HG03575 (cell line): ENCODE data around the gene DNMT3A.

Source experiments
- ATAC-seq: cut with Tn5 transposase; IDR thresholded peaks from one replicate; pipeline ENCODE4 v1.9.1; 2021; ENCODE audit not compliant: unreplicated experiment, insufficient number of reproducible peaks, low FRiP score; ENCODE audit errors: extremely low read depth

Gene DNMT3A

DNA sequence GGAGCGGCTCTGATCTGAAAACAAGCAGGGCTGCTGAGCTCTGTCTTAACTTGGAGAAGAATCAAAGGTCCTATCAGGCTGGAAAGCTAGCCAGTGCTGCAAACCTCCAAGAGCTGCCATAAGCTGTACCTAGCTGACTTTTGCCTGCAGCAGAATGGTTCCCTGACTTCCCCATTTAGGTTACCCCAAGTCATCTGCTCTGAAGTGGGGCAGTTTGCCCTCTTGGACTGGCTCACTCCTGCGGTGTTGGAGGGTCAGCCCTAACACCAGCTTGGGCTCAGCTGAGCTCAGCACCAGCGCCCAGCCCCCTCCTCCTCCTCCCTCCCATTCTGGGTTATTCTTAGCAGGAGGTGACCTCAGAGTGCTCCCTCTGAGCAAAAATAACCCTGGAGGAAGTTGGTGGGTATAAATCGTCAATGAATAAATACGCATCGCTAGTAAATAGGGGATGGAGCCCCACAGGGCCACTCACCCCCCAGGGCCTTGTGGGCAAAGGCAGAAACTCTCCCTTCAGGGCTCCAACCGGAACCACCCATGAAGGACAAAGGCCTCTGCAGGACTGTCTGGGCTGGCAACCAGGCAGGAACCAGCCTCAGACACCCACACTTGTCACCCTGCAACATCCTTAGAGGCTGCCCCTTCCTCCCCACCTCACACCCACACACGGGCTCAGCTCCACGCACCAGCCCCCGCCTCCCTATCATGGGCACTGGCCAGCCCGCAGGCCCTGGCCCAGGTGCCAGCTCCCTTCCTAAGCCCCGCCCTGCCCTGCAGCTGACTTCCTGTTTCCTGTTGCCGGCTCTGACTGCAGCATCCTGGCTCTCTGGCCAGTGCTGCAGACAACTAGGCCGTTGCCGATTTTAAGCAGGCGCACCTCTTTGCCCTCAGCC lies 46.9 kb downstream of the DNMT3A start:
- ATAC-seq = no peak

DNA sequence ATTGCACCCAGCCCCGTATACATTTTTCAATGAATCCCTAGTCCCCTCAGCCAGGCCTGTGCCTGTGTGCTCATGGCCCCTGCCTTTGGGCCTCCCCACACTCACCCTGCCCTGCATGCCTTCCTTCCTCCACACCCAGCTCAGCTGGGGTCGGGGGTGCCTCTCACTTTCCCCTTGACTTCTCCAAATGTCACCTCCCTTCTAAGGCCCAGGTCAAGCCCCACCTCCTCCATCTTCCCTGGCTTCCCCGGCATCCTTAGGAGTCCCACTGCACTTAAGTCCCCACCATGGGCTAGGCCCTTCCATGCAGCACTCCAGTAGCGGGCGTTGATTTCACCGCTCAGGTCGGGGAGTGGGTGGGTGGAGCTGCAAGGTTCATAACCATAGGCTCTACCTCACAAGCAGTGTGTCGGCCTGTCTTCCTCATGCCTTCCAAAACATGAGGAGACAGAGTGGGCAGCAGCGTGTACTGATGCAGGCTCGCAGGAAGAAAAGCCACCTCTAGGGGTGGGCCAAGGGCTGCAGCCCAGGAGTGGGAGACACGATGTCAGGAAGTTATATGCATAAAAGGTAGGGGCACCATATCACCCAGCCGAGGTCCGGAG lies 47.7 kb downstream of the DNMT3A start:
- ATAC-seq = no peak

DNA sequence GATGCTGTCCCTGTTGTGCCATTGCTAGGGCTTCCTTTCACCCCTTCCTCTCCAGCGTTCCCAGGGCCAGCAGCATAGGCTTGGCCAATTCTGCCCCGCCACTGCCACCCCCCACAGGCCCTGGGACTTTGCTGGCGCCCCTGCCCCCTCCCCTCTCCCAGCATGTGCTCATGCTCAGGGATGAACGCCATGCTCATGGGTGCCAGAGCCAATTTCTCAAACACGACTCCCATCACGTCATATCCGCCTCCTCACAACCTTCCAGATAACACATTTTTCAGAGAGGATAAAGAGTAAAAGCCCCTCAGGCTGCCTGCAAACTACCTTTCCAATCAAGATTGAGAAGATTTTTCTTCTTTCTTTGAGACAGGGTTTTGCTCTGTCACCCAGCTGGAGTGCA lies 48.6 kb downstream of the DNMT3A start:
- ATAC-seq = no peak

DNA sequence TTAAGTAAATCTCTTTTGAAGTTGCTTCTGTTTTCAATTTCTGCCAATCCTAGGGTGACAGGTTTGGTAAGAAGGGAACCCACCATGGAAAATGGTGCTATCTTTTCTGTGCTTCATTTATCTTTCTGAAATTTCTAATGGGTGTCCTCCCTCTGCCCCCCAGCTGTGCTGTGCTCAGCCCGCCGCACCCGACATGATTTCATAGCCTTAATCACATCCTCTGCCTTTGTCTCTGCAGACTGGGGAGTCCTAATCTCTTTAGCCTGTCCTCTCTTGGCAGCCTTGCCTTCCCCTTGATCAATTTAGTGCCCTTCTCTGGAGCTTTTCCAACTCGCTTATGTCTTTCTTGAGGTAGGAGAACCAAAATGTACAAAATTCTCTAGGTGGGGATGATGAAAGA lies 49.3 kb downstream of the DNMT3A start:
- ATAC-seq = no peak

DNA sequence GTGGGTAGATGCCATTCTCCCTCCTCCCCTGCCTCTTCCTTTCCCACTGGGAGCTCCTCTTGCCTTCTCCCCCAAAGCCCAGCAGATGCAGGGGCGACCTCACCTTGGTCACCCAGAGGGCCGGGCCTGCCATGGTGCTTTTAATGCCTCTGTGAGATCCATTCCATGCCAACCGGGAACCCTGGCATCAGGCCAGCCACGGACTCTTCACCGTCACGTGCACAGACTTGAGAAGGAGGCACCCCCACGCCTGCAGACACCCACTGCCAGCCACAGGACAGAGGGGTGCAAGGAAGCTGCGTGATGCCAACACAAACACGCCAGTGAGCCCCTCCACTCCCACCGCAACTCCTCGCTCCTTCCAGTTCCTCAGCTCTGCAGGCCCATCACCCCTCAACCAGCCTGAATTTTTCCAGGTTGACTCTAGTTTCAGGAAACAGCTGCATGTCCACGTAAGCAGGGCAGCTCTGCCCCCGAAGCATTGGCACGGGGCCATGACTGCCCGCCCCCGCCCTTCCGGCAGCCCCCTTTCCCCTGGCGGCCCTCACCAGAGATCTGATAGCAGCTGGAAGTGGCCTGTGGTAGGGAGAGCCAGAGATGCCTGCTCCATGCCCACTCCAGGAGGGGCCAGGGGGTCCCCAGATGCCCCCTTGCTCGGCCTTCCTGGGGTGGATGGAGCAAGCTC lies 50.8 kb downstream of the DNMT3A start:
- no peak for ATAC-seq

DNA sequence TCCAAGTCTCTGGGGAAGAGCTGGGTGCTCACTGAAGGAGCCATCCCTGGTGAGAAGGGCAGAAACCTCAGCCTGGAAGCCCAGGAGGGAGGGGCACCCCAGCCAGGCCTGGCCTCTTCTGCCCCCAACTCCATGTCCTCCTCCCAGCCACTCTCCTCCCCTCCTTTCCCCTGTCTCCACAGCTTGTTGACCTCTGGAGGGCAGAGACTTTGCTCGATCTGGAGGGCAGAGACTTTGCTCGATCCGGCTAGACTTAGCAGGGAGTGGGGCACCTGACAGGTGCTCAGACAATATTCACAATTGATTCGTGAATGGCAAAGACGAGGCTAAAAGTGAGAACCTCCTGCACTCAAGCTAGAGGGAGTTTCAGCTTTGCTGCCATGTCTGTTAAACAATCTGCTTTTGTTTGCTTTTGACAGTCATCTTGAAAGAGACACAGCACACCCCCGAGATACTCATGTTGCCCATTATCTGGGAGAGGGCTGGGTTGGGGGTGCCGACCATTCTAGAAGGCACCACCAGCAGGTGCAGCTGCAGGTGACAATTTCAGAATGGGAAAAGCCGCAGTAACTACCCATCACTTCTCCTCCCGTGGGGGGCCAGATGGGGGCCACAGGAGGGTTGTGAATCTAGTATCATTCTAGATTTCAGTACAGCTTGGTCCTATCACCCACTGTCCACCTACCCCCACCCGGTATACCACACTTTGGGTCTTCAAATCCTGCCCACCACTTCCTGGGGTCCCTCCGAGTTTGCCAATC lies 54.8 kb downstream of the DNMT3A start:
- ATAC-seq = no peak

DNA sequence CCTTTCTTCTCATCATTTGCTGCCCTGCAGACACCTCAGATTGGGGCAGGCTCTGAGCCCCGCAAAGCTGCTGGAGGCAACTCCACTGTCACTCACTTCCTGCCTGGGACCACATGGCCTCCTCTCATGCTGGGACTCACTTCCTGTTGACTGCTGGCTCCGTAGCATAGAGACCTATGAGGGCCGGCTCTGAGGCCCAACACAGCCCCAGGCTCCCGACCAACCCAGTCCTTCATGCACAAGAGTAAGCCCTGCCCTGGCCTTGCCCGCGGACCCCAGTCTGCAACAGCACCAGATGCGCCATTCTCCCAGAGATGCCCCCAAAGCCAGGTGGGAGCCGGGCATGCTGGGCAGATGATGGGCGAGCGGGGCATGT lies 55.7 kb downstream of the DNMT3A start:
- no peak for ATAC-seq

DNA sequence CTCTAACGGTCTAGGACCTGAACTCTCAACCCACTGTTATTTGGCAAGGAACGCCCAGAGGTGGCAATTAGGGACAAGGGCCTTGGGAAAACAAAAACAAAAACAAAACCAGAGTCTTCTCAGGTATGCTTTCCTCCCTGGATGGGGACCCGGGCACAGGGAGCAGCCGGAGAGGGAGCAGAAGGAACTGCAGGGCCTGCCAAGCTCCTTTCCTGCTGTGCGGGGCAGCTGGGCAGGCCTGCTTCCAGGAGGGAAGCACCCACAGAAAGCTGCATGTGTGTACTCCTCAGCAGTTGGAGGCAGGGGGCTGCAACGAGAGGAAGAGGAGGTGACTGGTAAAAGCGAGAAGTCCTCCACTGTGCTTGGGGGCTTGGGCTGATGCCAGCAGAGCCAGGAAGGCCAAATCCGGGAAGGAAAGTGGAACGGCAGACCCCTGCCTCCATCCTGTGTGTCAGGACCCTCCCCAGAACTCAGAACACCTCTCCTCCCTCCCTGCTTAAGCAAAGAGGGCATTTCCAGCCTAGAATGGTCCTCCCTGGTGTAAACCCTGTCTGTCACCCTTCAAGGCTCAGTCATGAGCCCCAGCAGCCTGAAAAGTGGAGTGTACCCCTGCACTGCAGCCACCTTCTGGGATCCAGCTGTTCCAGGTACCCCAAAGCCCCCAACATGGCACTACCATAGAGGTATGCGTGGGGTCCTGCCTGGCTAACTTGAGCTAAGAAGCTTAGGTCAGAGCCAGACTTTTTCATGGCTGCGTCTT lies 56.3 kb downstream of the DNMT3A start:
- no peak for ATAC-seq

DNA sequence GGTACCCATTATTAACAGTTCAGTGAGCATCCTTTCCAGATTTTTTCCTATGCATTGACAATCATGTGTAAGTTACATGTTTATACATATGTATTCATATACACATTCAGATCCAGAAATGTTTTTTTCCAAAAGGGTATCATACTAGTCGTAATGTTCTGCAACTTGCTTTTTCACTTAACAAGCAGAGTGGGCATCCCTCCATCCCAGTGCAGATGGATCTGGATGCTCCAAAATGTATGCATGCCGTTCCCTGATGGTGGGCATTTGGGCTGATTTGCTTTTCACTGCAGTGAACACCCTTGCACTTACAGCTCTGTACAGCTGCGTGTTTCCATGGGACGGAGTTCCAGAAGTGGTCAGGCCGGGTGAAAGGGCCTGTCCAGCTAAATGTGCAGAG lies 57.0 kb downstream of the DNMT3A start:
- ATAC-seq = no peak

DNA sequence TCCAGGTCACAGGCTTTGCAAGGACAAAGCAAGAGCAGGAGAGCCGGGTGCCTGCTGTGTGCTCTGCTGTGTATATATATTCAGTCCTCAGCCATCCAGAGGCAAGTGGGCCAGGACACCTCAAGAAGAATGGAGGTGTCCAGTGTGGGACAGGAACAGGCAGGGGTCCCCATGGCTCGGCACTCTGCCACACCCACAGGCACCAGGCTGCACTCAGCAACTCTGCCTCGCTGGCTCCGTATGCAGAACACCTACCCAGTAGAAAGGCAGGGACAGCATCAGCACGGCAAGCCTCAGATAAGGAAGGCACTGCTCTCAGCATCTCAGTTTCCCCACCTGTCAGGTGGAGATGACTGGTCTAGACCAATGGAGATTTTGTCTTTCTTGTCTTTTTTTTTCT lies 57.8 kb downstream of the DNMT3A start:
- no peak for ATAC-seq

DNA sequence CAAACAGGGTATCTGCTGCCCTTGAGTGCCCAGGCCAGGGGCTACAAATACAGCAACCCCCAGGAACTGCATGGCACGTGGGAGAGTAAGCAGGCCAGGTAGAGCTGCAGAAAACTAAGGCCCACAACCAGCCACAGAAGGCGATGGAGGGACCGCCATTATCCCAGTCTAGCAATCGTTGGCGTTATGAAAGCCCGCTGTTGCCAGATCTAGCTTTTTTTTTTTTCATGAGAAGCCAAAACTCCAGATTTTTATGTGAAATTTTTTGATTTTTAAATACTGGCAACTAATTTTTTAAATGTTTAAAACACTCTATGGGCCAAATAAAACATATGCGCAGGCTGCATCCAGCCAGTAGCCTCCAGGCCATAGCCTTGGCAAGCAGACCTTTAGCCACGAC lies 59.8 kb downstream of the DNMT3A start:
- ATAC-seq = no peak

DNA sequence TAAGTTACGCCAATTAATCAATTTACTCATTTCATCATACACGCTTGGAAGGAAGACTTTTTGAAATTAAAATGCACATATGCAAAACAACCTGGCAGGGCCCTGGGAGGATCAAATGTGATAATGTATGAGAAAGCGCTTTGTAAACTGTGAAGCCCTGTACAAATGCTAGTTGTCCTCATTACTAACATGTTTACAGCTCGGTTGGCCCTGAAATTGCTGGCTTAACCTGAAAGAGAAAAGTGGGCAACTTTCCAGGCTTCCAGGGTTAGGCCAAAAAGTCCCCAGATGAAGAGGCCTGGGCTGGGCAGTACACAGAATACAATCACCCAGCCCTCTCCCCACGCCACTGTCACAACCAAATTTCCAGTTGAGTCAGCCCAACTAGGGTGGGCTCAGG lies 60.2 kb downstream of the DNMT3A start:
- no peak for ATAC-seq

DNA sequence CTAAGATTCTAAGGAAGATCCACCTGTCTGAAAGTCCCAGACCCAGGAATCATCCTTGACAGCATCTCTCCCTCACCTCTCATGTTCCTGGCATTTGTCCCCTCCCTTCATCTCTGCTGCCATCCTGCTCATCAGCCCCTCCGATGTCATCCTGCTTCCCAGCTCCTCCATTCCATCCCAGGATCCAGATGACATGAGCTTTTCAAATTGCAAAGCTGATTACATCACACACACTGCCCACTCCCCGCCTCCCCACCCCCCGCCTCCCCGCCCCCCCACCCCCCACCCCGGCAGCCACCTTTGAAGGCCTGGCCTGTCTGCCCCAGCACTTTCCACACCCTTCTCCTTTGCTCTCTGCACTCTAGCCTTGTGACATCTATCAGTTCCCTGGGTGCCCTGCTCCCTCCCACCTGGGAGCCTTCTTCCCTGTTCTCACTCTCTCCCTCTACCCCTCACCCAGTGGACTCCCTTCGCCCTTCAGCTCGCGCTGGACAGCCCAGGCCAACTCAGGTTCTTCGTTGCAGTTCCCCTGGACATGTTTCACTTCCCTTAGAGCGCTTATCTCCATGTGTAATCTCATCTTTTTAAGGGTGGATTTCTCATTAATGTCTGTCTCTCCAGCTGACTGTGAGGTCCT lies 61.6 kb downstream of the DNMT3A start:
- ATAC-seq = no peak

DNA sequence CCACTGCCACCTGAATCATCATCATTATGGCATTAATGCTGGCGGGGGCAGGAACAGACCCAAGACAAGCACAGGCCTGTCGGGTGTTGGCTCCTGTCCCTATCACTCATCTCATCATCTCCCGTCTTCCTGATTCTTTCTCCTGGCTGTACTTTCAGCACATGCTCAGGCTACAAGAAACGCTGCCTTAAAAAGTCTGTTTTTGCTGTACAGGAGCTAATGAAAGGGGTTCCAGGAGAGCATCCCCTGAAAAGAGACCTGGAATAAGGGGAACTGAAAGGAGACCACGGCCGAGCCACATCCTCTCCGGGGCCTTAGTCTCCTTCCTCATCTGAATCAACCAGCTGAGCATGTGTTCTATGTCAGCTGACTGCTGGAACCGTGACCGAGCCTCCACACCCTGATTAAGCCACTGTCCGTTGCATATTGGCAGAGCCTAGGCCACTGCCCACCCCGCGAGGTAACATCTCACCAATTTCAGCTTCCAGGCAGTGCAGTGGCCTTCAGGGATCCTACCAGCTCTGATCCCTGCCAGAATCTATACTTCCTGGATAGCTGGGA lies 62.6 kb downstream of the DNMT3A start:
- no peak for ATAC-seq

DNA sequence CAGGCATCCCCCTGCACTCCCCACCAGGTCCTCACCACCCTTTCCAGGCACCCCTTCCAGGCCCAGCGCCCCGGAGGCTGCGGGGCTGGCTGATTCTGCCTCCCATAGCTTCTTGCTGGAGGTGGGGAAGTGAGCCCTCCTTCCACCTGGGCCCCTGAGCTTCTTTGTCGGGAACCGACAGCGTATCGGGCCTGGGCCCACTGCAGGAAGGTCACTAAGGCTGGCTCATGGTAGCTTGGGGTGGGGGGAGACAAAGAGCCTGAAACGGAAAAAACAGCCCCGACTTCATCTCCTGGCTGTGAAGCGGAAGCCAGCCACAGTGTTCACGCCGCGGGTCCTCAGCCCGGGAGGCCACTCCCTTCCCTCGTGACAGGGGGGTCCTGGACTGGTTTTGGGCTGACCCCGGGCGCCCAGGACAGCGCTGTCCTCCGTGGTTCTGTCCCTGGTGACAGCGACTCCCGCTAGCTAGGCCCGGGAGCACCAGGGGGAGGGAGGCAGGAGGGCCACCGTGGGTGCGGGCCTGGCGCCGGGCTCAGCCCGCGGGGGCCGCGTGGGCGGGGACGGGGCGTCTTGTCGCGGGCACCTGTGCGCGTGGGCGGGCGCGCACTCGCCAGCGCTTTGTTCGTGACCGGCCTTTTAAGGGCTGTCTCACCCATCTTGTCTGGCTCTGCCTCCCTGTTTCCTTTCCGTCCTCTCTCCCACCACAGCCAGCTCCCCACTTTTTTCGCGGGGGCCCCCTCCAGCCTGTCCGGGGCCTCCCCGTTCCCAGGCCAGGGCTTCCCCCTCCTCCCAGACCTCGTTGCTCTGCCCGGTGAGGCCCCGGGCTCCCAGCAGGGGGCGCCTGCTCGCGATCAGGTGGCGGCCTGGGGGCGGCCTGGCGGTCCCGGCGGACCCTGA lies 64.9 kb downstream of the DNMT3A start:
- no peak for ATAC-seq

DNA sequence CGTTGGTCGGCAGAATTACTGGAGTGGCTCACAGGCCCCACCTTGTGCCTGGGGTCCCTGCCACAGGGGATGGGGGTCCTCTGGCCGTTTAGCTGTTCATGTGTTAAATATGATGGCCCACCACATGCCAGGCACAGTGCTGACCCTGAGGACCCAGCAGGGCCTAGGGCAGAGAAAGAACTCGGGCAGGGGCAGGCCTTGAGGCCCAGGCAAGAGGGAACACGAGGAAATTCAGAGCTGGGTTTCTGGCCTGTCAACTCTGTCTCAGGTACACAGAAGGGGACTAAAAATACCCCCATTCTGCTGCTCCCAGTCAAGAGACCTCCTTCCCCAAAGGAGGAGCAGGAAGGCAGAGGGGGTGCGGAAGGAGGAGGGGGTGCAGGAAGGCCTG lies 66.2 kb downstream of the DNMT3A start:
- no peak for ATAC-seq

DNA sequence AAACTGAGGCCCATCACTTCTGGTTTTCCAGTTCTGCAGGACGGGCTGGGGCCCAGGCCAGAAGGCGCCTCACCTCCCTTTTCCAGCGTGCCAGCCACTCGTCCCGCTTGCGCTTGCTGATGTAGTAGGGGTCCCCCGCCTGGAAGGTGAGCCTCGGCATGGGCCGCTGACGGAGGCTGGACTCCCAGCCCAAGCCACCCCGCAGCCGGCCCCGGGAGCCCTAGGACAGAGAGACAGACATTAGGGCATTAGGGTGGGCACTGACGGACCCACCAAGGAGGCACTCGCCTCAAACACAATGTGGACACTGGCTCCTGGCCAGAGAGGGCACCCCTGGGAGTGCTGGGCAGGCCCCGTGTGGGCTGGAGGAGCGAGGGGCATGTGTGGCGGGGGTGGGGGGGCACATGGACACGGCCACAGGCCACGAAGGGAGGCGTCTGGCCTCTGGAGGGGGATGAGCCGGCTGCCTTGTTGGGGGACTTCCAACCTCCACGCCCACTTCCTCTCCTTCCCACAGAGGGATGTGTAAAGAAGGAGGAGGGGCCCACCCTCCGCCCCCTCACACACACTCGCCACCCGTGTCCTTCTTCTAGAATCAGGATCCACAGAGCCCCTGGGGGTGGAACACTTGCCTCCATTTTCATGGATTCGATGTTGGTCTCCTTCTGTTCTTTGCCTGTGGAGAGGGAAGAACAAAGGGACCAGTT lies 66.7 kb downstream of the DNMT3A start:
- ATAC-seq = no peak
